T-cell (primary cell): Measurements from ENCODE around the gene LRP1B. TPM values are rescaled to one million over a fixed set of nuclear protein-coding genes. Genes with fewer than 3 reads are reported as not detected.

Experiments used
- ATAC-seq, 4 experiments: fragments of 200-7000 bp in 3 of 4; fragments of 150-1000 bp in 1 of 4; cut with Tn5 transposase; replicated peaks in 1 of 4; 1 replicate in 3 of 4; 2 replicates in 1 of 4; pipeline ENCODE4 v1.10.0; 2021; ENCODE audit warnings: moderate library complexity in 3 of 4, mild to moderate bottlenecking in 2 of 4, moderate number of reproducible peaks in 1 of 4
- CTCF ChIA-PET, 2 donors: fragments of 300-600 bp; sonication (Branson Sonifier 250); formaldehyde crosslinking; loops; one replicate each; lab custom pipeline; 2022; ENCODE audit warnings: antibody characterized with exemption in 2 of 2; lab: Charles Lee
- POLR2A ChIA-PET, 2 donors: fragments of 300-600 bp; sonication (Branson Sonifier 250); formaldehyde crosslinking; loops; one replicate each; lab custom pipeline; 2022; ENCODE audit warnings: antibody characterized with exemption in 2 of 2; lab: Charles Lee
- DNase-seq, 35 experiments: peaks; one replicate each; pipeline versions ENCODE4 v3.0.0 to v3.0.0-alpha.2; 2013 to 2023
- H3K27ac ChIP-seq: one replicate; pipeline ENCODE4 v1.5.1; 2013; ENCODE audit warnings: low read length
- H3K27me3 ChIP-seq, 2 experiments: replicated peaks in 1 of 2; 1 replicate in 1 of 2; 2 replicates in 1 of 2; pipeline versions ENCODE4 v1.6.1 to v1.7.0; 2013; ENCODE audit warnings: low read length in 1 of 2, mixed read lengths in 1 of 2; ENCODE audit not compliant: control insufficient read depth in 2 of 2, insufficient read depth in 2 of 2; ENCODE audit errors: extremely low read depth in 1 of 2
- H3K36me3 ChIP-seq, 2 donors: 1 replicate in 1 of 2; 2 replicates in 1 of 2; pipeline versions ENCODE4 v1.6.1 to v1.7.0; 2013; ENCODE audit warnings: low read length in 1 of 2; ENCODE audit not compliant: control insufficient read depth in 2 of 2, insufficient read depth in 1 of 2; ENCODE audit errors: extremely low read depth in 1 of 2
- H3K4me1 ChIP-seq, 2 experiments: 1 replicate in 1 of 2; 2 replicates in 1 of 2; pipeline versions ENCODE4 v1.6.1 to v1.7.0; 2013; ENCODE audit warnings: low read length in 2 of 2, mixed read lengths in 1 of 2; ENCODE audit not compliant: insufficient read depth in 2 of 2, control insufficient read depth in 1 of 2; ENCODE audit errors: extremely low read depth in 1 of 2
- H3K4me3 ChIP-seq, 2 donors: 1 replicate in 1 of 2; 2 replicates in 1 of 2; pipeline versions ENCODE4 v1.5.1 to v1.7.0; 2013; ENCODE audit warnings: mild to moderate bottlenecking in 2 of 2, low read length in 1 of 2, moderate library complexity in 1 of 2; ENCODE audit not compliant: control insufficient read depth in 1 of 2; ENCODE audit errors: extremely low read depth in 1 of 2
- H3K9me3 ChIP-seq: 2 replicates; pipeline ENCODE4 v1.7.0; 2013
- H3K27ac Mint-ChIP-seq, 2 donors: one replicate each; pipeline ENCODE4 v1.8.0; 2020 to 2021; ENCODE audit warnings: mild to moderate bottlenecking in 2 of 2, mixed read lengths in 2 of 2
- H3K27me3 Mint-ChIP-seq, 2 donors: one replicate each; pipeline ENCODE4 v1.8.0; 2021 to 2022; ENCODE audit warnings: mixed read lengths in 2 of 2
- H3K36me3 Mint-ChIP-seq: one replicate; pipeline ENCODE4 v1.8.0; 2021; ENCODE audit warnings: mixed read lengths
- H3K4me1 Mint-ChIP-seq, 3 donors: one replicate each; pipeline ENCODE4 v1.8.0; 2020 to 2022; ENCODE audit warnings: mixed read lengths in 3 of 3, mild to moderate bottlenecking in 1 of 3
- H3K4me3 Mint-ChIP-seq, 3 donors: one replicate each; pipeline ENCODE4 v1.8.0; 2020 to 2022; ENCODE audit warnings: mild to moderate bottlenecking in 3 of 3, mixed read lengths in 3 of 3, moderate library complexity in 3 of 3
- H3K9me3 Mint-ChIP-seq, 3 donors: one replicate each; pipeline ENCODE4 v1.8.0; 2020 to 2022; ENCODE audit warnings: mixed read lengths in 3 of 3
- WGBS: methylation state at CpG from one replicate; pipeline ENCODE4 v1.1.5; 2013; ENCODE audit warnings: missing lambda C conversion rate; ENCODE audit not compliant: insufficient coverage; 5-methylcytosine and 5-hydroxymethylcytosine counted together
- total RNA-seq, 35 experiments: library from RNA in 6 of 35; stranded (reverse) in 6 of 35; fragments of 120-200 nt in 1 of 35; gene quantifications; one replicate each; pipeline versions ENCODE4 v1.2.1 to v1.2.4 and lab custom pipeline; 2013 to 2026

LRP1B gene
- total RNA-seq, 5 donors from 2014 or later (not counting 1 experiment from before 2014, with no cell fraction given), result not detected

DNA sequence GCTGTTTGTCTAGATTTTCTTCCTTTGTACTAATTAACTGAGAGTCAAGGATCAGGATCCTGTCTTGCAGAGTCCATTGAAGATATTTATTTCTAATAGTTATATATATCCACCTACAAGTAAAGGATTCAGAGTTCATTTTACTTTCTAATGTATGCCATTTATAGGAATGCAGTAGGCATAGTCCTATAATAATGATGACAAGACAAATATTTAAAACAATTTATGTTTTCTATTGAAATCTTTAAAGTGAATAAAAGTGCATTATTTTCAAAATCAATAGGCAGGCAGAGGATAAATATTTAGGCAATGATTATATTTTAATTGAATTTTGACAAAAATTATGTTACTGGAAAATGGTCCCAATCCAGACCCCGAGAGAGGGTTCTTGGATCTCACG, 1919.9 kb downstream of the LRP1B start:
- ATAC-seq, result no peak
- peaks cover 10 to 21% (median 20%) of the 10 kb centered on the region in 3 donors for H3K9me3 Mint-ChIP-seq
- Histone ChIP-seq H3K27ac (no peak overlapping the region), H3K4me3 (no peak overlapping the region), H3K9me3 (no peaks in the 10 kb centered on the region), H3K27me3 (no peaks in the 10 kb centered on the region), H3K4me1 (no peaks in the 10 kb centered on the region), H3K36me3 (no peaks in the 10 kb centered on the region)
- H3K4me3 Mint-ChIP-seq, result no peak overlapping the region
- no peaks in the 10 kb centered on the region for H3K36me3 Mint-ChIP-seq
- no peaks in the 10 kb centered on the region for H3K4me1 Mint-ChIP-seq
- CTCF ChIA-PET, result no interaction called here
- no CpG with 5 or more reads among the region's 2 CpGs for WGBS
- no peak for DNase-seq
- POLR2A ChIA-PET, result no interaction called here
- no peaks in the 10 kb centered on the region for H3K27me3 Mint-ChIP-seq
- no peak overlapping the region for H3K27ac Mint-ChIP-seq

DNA sequence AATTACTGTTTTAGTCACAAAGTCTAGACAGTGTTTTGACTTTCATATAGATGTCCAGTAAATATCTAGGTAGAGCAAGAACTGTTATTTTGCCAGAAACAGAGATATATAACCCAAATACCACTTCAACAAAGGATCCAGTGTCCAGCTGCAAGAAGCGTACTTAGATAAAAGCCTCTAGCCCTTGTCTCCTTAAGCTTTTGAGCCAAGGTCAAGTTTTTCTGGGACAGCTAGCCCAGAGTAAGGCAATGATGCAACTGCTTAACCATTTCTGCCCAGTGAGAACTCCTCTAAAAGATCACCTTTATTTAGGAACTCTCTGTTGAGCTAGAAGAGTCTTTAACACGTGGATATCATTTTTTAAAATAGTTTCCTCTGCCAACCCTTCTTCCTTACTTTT, 1925.7 kb downstream of the LRP1B start:
- H3K4me1 ChIP-seq, result no peaks in the 10 kb centered on the region
- Mint-ChIP-seq H3K9me3 (peaks cover 3 to 9% (median 9%) of the 10 kb centered on the region in 3 donors), H3K4me3 (no peak overlapping the region), H3K27me3 (no peaks in the 10 kb centered on the region), H3K36me3 (no peaks in the 10 kb centered on the region), H3K27ac (no peak overlapping the region), H3K4me1 (no peaks in the 10 kb centered on the region)
- H3K36me3 ChIP-seq, result no peaks in the 10 kb centered on the region
- no peaks in the 10 kb centered on the region for H3K9me3 ChIP-seq
- no peak for DNase-seq
- 100% methylated on average over 1 of the region's 2 CpGs for WGBS
- ChIA-PET POLR2A (no interaction called here), CTCF (no interaction called here)
- no peak overlapping the region for H3K4me3 ChIP-seq
- H3K27me3 ChIP-seq, result no peaks in the 10 kb centered on the region
- H3K27ac ChIP-seq, result no peak overlapping the region
- no peak for ATAC-seq

DNA sequence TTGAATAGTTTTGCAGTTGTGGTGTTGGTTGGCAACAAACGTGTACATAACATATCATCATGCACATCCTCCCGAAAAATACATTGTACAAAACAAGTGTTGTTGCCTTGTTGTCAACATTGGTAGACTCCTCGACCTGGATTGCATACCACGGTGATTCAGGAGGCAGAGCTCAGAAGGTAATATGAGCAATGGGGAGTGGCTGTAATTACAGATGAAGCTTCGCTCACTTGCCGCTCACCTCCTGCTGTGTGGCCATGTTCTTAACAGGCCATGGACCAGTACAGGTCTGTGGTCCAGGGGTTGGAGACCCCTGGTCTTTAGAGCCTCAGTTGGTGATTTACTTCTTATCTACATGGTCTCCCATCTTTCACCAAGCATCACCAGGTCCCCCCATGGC, 1927.5 kb downstream of the LRP1B start:
- no peak overlapping the region for H3K4me3 Mint-ChIP-seq
- peaks cover 3 to 13% (median 9%) of the 10 kb centered on the region in 3 donors for H3K9me3 Mint-ChIP-seq
- no peak overlapping the region for H3K27ac Mint-ChIP-seq
- H3K4me1 Mint-ChIP-seq, result no peaks in the 10 kb centered on the region
- CTCF ChIA-PET, result no interaction called here
- Histone ChIP-seq H3K4me1 (no peaks in the 10 kb centered on the region), H3K27ac (no peak overlapping the region), H3K4me3 (no peak overlapping the region), H3K27me3 (no peaks in the 10 kb centered on the region), H3K36me3 (no peaks in the 10 kb centered on the region), H3K9me3 (no peaks in the 10 kb centered on the region)
- H3K36me3 Mint-ChIP-seq, result no peaks in the 10 kb centered on the region
- no peaks in the 10 kb centered on the region for H3K27me3 Mint-ChIP-seq
- POLR2A ChIA-PET, result no interaction called here
- DNase-seq (no peak), ATAC-seq (no peak)
- 80% methylated on average over 2 of the region's 6 CpGs for WGBS

DNA sequence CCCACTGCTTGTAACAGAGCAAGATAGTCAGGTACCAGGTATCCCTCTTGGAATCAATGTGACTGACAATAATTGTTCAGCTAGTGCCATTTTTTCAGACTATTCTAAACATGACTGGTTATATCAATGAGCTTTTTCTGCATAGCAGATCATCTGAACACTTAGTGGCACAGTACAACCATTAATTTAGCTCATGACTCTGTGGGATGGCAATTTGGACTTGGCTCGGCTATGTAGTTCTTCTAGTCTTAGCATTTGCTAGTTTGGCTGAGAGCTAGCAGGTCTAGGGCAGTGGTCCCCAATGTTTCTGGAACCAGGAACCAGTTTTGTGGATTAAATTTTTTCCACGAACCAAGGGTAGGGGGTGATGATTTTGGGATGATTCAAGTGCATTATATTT, 1929.2 kb downstream of the LRP1B start:
- H3K4me1 Mint-ChIP-seq, result no peaks in the 10 kb centered on the region
- no peaks in the 10 kb centered on the region for H3K36me3 Mint-ChIP-seq
- no peaks in the 10 kb centered on the region for H3K9me3 ChIP-seq
- no peak overlapping the region for H3K4me3 ChIP-seq
- POLR2A ChIA-PET, result no interaction called here
- H3K9me3 Mint-ChIP-seq, result peaks cover 3 to 12% (median 8%) of the 10 kb centered on the region in 3 donors
- 63% methylated on average over 1 of the region's 2 CpGs for WGBS
- H3K4me3 Mint-ChIP-seq, result no peak overlapping the region
- DNase-seq, result no peak
- H3K27ac Mint-ChIP-seq, result no peak overlapping the region
- H3K27ac ChIP-seq, result no peak overlapping the region
- CTCF ChIA-PET, result no interaction called here
- no peaks in the 10 kb centered on the region for H3K36me3 ChIP-seq
- H3K27me3 Mint-ChIP-seq, result no peaks in the 10 kb centered on the region
- H3K27me3 ChIP-seq, result no peaks in the 10 kb centered on the region
- no peaks in the 10 kb centered on the region for H3K4me1 ChIP-seq
- no peak for ATAC-seq

DNA sequence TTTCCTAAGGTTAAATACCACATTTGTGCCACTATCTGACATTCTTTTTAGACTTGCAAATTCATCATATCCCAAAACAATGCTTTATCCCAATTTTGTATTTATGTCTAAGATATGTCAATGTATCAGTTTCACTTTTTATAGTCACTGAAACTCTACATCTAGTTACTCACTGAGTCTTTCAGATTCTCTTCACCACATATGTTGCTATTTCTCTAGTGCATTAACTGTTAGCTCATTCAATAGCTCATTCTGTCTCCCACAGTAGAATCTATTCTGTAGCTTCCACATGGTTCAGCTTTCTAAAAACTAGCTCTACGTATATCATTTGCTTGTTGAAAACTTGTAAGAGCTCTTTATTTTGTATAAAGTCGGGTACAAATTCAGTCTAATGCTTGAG, 1930.1 kb downstream of the LRP1B start:
- H3K4me1 ChIP-seq, result no peaks in the 10 kb centered on the region
- no peak overlapping the region for H3K27ac ChIP-seq
- no peak overlapping the region for H3K27ac Mint-ChIP-seq
- H3K27me3 ChIP-seq, result no peaks in the 10 kb centered on the region
- peaks cover 3 to 9% (median 7%) of the 10 kb centered on the region in 3 donors for H3K9me3 Mint-ChIP-seq
- ATAC-seq (no peak), DNase-seq (no peak)
- ChIA-PET CTCF (no interaction called here), POLR2A (no interaction called here)
- no peaks in the 10 kb centered on the region for H3K36me3 ChIP-seq
- no peaks in the 10 kb centered on the region for H3K9me3 ChIP-seq
- H3K27me3 Mint-ChIP-seq, result no peaks in the 10 kb centered on the region
- H3K36me3 Mint-ChIP-seq, result no peaks in the 10 kb centered on the region
- H3K4me3 ChIP-seq, result no peak overlapping the region
- WGBS, result no CpG with 5 or more reads among the region's 2 CpGs
- no peaks in the 10 kb centered on the region for H3K4me1 Mint-ChIP-seq
- H3K4me3 Mint-ChIP-seq, result no peak overlapping the region

DNA sequence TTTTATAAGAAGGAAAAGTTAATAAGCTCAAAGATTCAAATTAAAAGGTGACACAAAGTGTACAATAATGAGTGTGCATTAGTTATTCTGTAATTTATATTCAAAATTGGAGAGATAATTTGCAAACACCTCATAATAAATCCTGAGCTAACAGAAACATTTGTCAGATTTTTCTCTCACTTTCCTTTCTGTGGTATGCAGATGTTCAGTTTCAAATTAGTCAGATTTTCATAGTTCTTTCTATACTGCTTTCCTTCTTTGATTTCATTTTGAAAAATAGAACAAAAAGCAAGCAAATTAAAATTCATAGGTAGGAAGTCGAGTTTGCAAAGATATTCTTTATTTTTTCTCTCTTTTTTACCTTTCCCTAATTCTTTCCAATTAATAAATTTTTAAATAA, 1930.5 kb downstream of the LRP1B start:
- no CpG with 5 or more reads among the region's 1 CpG for WGBS
- Histone ChIP-seq H3K9me3 (no peaks in the 10 kb centered on the region), H3K27me3 (no peaks in the 10 kb centered on the region), H3K36me3 (no peaks in the 10 kb centered on the region), H3K4me1 (no peaks in the 10 kb centered on the region), H3K27ac (no peak overlapping the region), H3K4me3 (no peak overlapping the region)
- no peak overlapping the region for H3K27ac Mint-ChIP-seq
- no peaks in the 10 kb centered on the region for H3K4me1 Mint-ChIP-seq
- H3K4me3 Mint-ChIP-seq, result no peak overlapping the region
- ATAC-seq, result no peak
- no peak for DNase-seq
- POLR2A ChIA-PET, result no interaction called here
- H3K9me3 Mint-ChIP-seq, result peaks cover 6 to 9% (median 7%) of the 10 kb centered on the region in 3 donors
- no peaks in the 10 kb centered on the region for H3K27me3 Mint-ChIP-seq
- CTCF ChIA-PET, result no interaction called here
- H3K36me3 Mint-ChIP-seq, result no peaks in the 10 kb centered on the region

DNA sequence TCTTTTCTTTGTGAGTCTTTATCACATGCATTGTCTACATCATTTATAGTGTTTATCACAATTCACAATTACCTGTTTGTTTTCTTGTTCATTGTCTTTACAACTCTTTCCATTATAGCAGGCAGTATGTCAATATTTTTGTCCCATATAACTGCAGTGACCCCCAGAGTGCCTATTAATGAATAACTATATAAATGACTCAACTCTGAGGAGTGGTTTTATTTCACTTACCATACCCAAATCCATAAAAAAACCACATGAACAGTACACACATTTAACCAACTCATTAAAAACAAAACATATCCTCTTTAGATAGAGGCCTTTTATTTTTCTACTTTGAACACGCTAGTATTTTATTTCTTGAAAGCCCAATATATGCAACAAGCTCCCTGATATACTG, 1931.5 kb downstream of the LRP1B start:
- no peaks in the 10 kb centered on the region for H3K4me1 ChIP-seq
- no peaks in the 10 kb centered on the region for H3K4me1 Mint-ChIP-seq
- H3K27ac Mint-ChIP-seq, result no peak overlapping the region
- no peak for ATAC-seq
- ChIA-PET CTCF (no interaction called here), POLR2A (no interaction called here)
- no peak overlapping the region for H3K4me3 ChIP-seq
- H3K27me3 Mint-ChIP-seq, result no peaks in the 10 kb centered on the region
- H3K36me3 Mint-ChIP-seq, result no peaks in the 10 kb centered on the region
- no peaks in the 10 kb centered on the region for H3K9me3 ChIP-seq
- whole genome bisulfite sequencing, result no CpG with 5 or more reads among the region's 1 CpG
- peaks cover 7 to 9% (median 7%) of the 10 kb centered on the region in 3 donors for H3K9me3 Mint-ChIP-seq
- no peak overlapping the region for H3K27ac ChIP-seq
- no peak for DNase-seq
- no peaks in the 10 kb centered on the region for H3K27me3 ChIP-seq
- H3K4me3 Mint-ChIP-seq, result no peak overlapping the region
- no peaks in the 10 kb centered on the region for H3K36me3 ChIP-seq
